HT-29 (cell line): ENCODE measurements around the gene DPF3. TPM values are rescaled to one million over a fixed set of nuclear protein-coding genes. Genes with fewer than 3 reads are reported as not detected.

Source experiments
- DNase-seq: peaks from one replicate; pipeline ENCODE4 v3.0.0-alpha.2; 2015; ENCODE audit warnings: low spot score
- total RNA-seq: library from RNA; depleted of rRNA; stranded (reverse); fragments of >200 nt; shearing (Covaris generic); gene quantifications from 2 replicates; pipeline ENCODE4 v1.2.3, GENCODE V29; 2014

DPF3 gene
- total RNA-seq, 1 experiment from 2014 or later, result not detected

DNA sequence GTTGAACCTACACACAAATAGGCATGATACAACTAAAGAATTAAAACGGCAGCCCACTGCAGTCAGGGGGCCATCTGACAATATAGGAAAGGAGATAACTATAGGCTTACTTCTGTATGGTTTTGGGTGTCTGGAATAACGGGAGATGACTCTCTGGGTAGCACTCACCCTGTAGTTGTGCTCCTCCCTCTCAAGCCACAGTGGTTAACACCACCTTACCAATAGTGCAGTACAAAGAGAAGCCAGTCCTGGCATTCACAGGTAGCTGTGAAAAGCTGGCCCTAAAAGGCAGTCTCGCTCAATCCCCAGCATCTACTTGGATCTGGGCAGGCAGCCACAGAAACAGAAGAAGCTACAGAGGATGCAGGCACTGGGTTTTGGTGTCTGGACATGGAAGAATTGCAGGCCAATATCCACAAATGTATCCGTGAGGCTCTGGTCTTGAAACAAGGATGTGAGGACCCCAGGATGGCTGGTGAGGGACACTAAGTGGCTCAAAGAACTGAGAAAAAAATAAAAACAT is 93.0 kb downstream of the DPF3 start:
- DNase-seq, result no peak

GRCh38 chr14:72800296-72800695 is 93.6 kb downstream of the DPF3 start:
- no peak for DNase-seq

GRCh38 chr14:72796935-72797334 is 97.0 kb downstream of the DPF3 start:
- no peak for DNase-seq

- DNase-seq, result no peak
These were observed 100.6 kb downstream of the DPF3 start for GRCh38 chr14:72793156-72793939.

DNA sequence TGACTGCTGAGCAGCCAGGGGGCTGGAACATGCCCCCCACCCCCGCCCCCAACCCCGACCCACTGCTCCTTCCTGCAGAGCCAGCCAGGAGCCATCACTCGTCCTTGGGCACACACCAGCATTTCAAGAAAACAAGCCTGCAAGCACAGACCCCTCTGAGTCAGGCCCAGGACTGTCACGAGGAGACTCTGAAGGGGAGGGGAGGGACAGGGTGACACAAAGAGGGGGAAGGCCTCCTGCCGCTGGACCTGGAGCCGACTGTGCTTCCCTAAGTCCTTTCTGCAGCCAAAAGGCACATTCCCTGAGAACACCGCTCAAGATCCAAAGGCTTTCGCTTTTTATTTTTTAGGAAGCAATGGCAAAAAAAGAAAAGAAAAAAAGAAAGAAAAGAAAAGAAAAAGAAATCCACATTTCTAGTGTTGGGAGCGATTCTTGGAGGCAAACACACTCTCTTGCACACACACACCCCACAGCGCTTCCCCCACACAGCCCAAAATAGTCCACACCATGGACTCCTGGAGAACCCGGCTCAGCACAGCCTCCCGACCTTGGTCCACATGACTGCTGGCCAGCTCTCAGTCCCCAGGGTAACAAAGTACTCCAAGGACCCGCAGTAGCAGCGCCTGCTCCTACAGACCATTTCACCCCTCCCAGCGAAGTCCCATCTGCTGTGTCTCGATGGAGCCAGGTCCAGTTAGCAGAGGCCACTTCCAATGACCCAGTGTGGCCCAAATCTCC is 101.7 kb downstream of the DPF3 start:
- DNase-seq, result no peak

- DNase-seq, result no peak
These were observed 102.9 kb downstream of the DPF3 start for GRCh38 chr14:72790887-72791566.

GRCh38 chr14:72788972-72789728 is 104.8 kb downstream of the DPF3 start:
- peak; percentile 2 for DNase-seq

GRCh38 chr14:72788255-72788654 is 105.6 kb downstream of the DPF3 start:
- no peak for DNase-seq

DNA sequence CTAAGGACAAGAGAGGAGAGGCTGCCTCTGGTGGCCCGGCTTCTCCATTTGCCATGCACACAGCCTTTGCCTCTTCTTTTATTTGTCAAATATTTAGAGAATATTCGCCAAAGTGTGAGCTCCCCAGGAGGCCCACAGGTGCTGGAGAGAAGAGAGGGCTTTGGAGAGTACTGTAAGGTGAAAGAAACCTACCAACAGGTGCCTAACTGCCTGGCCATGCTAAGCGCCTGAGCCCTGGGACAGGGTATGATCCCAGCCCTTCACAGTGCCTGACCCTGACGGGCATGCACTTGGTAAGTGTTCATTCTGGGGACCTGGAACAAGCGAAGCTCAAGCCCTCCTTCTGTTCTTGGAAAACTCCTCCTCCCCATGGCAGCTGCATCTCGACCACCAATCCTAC is 106.1 kb downstream of the DPF3 start:
- no peak for DNase-seq

DNA sequence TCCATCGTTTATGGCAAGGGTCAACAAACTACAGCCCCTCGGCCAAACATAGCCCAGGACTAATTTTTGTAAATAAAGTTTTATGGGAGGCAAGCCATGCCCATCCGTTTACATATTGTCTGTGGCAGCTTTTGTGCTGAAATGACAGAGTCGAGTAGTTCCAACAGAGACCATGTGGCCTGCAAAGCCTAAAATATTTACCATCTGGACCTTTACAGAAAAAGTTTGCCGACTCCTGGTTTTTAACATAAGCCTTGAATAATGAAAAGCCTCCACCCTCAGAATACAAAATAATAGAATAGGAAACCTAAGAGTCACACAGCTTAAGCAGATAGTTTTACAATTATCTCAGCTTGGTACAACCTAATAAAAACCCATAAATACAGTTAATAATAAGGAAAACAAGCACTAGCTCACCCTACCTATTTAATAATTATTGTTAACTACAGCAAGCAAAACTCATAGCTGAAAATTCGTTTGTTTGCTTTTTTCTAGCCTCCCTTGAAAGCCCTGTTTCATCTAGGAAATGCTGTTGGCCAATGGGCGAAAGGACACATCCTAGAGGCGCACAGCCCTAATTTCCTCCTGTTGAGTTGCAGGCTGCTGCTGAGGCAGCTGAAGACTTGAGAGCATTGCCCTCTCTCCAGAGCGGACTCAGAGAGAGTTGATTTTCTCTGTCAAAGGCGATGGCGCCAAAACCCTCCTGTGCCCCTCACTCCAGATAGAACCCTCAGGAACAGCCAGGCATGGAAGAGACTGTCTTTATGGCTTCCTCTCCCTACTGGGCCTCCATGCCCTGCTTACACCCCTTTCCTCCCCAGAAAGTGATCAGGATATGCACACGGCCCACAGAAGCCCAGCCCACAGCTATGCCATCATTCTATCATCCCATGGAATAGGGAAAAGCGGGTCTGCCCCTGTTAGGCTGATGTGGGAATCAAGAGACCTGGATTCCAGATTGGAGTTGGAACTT is 107.2 kb downstream of the DPF3 start:
- no peak for DNase-seq

DNA sequence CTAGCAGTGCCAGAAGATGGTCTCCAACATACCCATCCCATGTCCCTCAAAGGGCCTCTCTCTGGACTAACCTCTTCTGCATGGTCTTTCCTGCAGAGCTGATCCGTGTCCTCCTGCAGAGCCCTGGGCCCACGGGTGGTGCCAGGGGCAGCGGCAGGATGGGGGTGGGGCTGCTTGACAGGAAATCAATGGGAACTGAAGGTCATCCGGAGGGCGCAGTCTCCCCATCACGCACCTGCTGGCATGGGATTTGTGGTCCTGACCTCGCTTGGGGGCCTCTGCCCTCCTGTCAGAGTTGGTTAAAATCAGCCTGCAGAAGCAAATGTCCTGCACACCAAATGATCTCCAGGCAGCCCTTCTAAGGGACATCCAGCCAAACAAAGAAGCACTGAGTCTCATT is 110.2 kb downstream of the DPF3 start:
- DNase-seq, result no peak

- DNase-seq, result no peak
These were observed 111.1 kb downstream of the DPF3 start for GRCh38 chr14:72782817-72783216.

DNA sequence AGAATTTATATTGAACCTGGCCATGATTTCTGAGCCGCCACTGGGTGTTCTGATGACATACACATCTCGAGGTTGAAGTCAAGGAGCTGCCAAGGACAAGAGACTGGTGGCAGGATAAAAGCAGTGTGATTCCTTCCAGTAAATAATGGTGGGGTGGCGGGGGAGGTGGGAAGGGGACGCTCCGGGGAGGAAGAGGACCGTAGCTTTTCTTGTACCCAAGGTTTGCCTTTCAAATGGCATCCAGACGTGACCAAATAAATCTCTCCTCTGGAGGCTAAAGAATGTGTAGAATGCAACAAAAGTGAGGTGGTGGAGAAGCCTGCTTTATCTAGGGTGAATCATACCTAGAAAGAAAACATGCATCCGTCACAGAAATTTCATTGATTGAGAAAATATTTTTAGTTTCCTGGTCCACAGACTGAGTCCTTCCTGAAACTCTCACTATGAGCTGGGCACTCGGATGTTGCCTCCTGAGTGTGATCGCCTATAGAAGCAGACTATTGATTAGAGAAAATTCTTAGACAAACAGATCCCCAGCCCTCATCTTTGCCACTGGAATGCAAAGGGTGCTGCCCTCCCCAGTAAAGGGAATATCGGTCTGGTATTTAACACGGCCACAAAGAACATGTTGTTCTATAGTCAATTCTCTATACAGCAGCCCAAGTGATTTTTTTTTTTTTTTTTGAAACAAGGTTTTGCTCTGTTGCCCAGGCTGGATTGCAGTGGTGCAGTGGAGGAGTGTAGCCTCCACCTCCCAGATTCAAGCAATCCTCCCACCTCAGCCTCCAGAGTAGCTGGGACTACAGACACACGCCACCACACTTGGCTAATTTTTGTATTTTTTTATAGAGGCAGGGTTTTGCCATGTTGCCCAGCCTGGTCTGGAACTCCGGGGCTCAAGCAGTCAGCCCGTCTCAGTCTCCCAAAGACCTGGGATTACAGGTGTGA is 112.1 kb downstream of the DPF3 start:
- DNase-seq, result no peak

DNA sequence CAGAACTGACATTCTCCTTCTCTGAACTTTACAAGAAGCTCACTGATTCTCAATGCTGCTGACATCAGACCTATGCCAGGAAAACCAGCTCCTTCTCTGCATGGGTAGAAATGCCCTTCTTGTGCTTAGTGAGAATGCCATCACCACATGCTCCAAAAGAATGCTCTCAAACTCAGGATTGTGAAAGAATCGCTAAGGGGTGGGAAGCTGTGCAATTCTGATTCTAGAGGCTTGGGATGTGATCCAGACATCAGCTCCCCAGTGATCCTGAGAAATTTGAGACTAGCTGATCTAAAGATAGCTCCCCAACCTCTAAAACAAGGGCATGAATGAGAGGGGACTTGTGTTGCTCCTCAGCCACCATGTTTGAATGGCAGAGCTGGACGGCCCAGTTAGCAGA is 113.2 kb downstream of the DPF3 start:
- no peak for DNase-seq

DNA sequence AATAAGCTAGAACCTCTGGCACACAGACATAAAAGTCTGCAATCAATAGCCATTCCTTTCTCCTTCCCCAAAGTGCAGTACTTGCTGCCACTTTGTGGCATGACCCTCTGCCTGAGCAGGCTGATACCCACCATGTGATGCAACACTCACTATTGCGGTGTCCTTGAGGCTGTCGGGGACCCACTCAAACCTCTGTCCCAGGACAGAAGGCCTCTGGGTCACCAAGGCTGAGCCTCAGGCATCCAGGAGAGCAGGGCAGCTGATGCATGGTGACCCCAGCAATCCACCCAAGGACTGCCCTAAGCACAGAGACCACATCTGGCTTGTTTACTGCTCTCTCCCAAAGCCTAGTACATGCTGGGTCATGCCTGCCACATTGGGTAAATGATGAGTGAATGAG is 114.2 kb downstream of the DPF3 start:
- no peak for DNase-seq

- no peak for DNase-seq
These were observed 116.3 kb downstream of the DPF3 start for GRCh38 chr14:72777636-72778035.

GRCh38 chr14:72776701-72777261 is 117.1 kb downstream of the DPF3 start:
- no peak for DNase-seq

DNA sequence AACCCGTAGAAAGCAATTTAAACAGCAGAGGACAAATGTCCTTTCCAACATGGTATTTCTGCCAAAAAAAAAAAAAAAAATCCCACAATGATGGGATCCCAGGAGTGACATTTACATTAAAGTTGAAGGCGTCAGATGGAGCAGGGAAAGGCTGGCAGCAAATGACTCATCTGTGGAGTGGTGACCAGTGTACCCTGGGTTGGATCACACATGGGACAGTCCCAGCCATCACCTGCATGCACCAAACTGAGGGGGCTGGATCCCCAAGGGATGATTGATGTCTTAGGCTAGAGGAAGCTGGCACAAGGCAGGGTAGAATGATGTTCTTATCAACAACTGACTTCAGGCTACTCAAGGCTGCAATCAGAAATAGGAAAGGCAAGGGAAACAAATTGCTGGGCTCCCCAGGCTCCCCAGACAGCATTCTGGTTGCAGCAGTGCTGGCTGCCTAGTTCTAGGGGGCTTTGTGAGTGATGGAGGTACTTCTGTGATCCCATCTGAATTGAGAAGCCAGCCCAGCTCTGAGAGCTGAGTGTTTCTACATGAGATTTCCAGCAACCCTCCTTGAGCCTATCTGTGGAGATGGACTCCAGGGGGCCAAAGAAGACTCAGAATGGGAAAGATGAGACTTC is 117.9 kb downstream of the DPF3 start:
- no peak for DNase-seq
